ENCODE measurements around the gene ERICH4. TPM values are rescaled to one million over a fixed set of nuclear protein-coding genes. Genes with fewer than 3 reads are reported as not detected.
A peak's percentile ranks its signal among the peaks of the same experiment; 100 is the strongest.

ERICH4 gene, protein sequence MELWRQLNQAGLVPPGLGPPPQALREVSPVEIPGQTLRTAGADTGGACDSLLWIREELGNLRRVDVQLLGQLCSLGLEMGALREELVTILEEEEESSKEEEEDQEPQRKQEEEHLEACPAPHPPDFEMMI
- not detected in 2 replicates for total RNA-seq (2022)
- Bru-seq, nascent RNA = percentile 26 among the genes with signal in this experiment
- percentile 47 among the genes with signal in this experiment for BruChase-seq, experiment 1, labeled RNA remaining after a 6-hour chase
- percentile 25 among the genes with signal in this experiment for BruChase-seq, experiment 2, labeled RNA remaining after a 2-hour chase
- long read RNA-seq = 0 reads

DNA sequence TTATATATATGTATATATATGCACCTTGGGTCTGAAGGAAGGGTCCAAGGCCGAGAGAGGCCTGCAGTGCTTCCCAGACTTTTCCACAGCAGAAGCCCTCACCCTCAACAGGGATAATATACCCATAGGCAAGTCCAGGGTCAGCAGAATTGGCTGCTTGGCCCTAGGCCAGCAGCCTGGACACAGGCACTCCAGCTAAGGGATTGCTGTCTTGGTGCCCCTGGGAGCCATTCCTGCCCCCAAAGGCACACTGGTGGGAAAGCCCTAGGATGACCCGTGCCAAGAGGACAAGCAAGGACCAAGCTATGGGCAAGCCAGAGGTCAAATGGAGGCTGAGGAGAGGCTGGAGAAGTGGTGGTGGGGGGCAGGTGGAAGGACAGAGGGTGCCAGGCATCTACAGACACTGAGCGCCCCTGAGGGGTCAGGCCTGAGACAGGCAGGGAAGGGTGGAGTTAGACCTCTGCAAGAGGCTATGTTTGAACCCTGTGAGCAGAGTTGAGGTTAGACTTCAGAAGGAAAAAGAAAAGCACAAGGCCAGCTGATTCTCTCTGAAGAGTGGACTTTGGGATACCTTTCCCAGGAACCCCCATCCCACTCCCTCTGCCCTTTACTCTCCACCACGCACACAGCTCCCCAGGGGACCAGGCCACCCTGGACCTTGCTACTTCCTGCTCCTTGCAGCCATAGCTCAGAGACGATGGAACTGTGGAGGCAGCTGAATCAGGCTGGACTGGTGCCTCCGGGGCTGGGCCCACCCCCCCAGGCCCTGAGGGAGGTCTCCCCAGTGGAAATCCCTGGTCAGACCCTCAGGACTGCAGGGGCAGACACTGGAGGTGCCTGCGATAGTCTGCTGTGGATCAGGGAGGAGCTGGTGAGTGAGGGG is at the start of gene ERICH4:
ERICH4 (plus strand) TSS at position 684 of the 883 bp plus-strand sequence; CDS start at position 698, 14 bp downstream.
- H3K27me3 Mint-ChIP-seq (ENCODE audit: insufficient read depth, unreplicated experiment) = peaks cover 21% of the 10 kb centered on the region
- ChIA-PET POLR2A (no interaction called here), CTCF (interaction anchor here (0.6 to 1.2 kb wide), 3 partner anchors 9 to 609 kb away, joined by 3 to 4 read pairs (median 4); no protein-coding TSS in a partner anchor)
- intact Hi-C loops (cut with micrococcal nuclease) = no loop called here
- TF ChIP-seq, protein P1, sequence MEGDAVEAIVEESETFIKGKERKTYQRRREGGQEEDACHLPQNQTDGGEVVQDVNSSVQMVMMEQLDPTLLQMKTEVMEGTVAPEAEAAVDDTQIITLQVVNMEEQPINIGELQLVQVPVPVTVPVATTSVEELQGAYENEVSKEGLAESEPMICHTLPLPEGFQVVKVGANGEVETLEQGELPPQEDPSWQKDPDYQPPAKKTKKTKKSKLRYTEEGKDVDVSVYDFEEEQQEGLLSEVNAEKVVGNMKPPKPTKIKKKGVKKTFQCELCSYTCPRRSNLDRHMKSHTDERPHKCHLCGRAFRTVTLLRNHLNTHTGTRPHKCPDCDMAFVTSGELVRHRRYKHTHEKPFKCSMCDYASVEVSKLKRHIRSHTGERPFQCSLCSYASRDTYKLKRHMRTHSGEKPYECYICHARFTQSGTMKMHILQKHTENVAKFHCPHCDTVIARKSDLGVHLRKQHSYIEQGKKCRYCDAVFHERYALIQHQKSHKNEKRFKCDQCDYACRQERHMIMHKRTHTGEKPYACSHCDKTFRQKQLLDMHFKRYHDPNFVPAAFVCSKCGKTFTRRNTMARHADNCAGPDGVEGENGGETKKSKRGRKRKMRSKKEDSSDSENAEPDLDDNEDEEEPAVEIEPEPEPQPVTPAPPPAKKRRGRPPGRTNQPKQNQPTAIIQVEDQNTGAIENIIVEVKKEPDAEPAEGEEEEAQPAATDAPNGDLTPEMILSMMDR (IDR thresholded peaks at IDR 0.05; ENCODE audit: unreplicated experiment) = no peak
- H3K4me1 Mint-ChIP-seq (ENCODE audit: insufficient read depth, unreplicated experiment) = peaks cover 13% of the 10 kb centered on the region
- peaks cover 3% of the 10 kb centered on the region for H3K36me3 Mint-ChIP-seq (ENCODE audit: insufficient read depth, unreplicated experiment)
- BruUV-seq (replicated peaks) = no TSS peak
- no peak within 1 kb of the TSS for H3K27ac Mint-ChIP-seq (ENCODE audit: low read depth, unreplicated experiment)
- H3K4me3 Mint-ChIP-seq (ENCODE audit: unreplicated experiment) = no peak within 1 kb of the TSS
- DNase-seq (ENCODE audit: unreplicated experiment) = no peak
- H3K9me3 Mint-ChIP-seq (ENCODE audit: unreplicated experiment) = no peaks in the 10 kb centered on the region

GRCh38 chr19:41395355-41395754 is 47.6 kb upstream of the ERICH4 start:
- ChIA-PET CTCF (interaction anchor here (0.6 to 1.0 kb wide), 2 partner anchors 87 to 175 kb away, joined by 3 read pairs; no protein-coding TSS in a partner anchor), POLR2A (interaction anchor here (0.7 to 2.1 kb wide), 3 partner anchors 11 to 676 kb away, joined by 3 to 7 read pairs (median 6); no protein-coding TSS in a partner anchor)
- no peak for DNase-seq (ENCODE audit: unreplicated experiment)
- TF ChIP-seq, protein P1 (IDR thresholded peaks at IDR 0.05; ENCODE audit: unreplicated experiment) = no peak
- Mint-ChIP-seq H3K4me1 (ENCODE audit: insufficient read depth, unreplicated experiment) (peaks cover 30% of the 10 kb centered on the region), H3K36me3 (ENCODE audit: insufficient read depth, unreplicated experiment) (peaks cover 50% of the 10 kb centered on the region), H3K27me3 (ENCODE audit: insufficient read depth, unreplicated experiment) (no peaks in the 10 kb centered on the region), H3K4me3 (ENCODE audit: unreplicated experiment) (peak overlapping the region; percentile 99), H3K9me3 (ENCODE audit: unreplicated experiment) (no peaks in the 10 kb centered on the region), H3K27ac (ENCODE audit: low read depth, unreplicated experiment) (peak overlapping the region; percentile 76)
- intact Hi-C loops (cut with micrococcal nuclease) = loop anchor here (5.0 kb wide), 1 partner anchor 43 kb away; the partner anchor contains the start of gene TGFB1
- no TSS peak for BruUV-seq (replicated peaks)

GRCh38 chr19:41397086-41398049 is 45.6 kb upstream of the ERICH4 start, which contains the start of the genes BCKDHA and EXOSC5:
Gene BCKDHA (plus strand): TSS chr19:41397818. CDS start chr19:41397828, 10 bp downstream.
Gene EXOSC5 (minus strand): TSS chr19:41397359. CDS start chr19:41397328, 31 bp downstream.
- intact Hi-C loops (cut with micrococcal nuclease) = loop anchor here (1.0 to 5.0 kb wide), 3 partner anchors 33 to 45 kb away; partner anchors contain the start of genes B9D2, DMAC2 and TGFB1
- TSS peak; percentile 67 for BruUV-seq (replicated peaks)
- peaks cover 29% of the 10 kb centered on the region for H3K4me1 Mint-ChIP-seq (ENCODE audit: insufficient read depth, unreplicated experiment)

More at GRCh38 chr19:41397086-41398049, 45.6 kb upstream of the ERICH4 start, which contains the start of the genes BCKDHA and EXOSC5:
- ChIA-PET POLR2A (interaction anchor here (0.8 to 2.6 kb wide), 12 partner anchors 12 to 87 kb away, joined by 3 to 19 read pairs (median 6); partner anchors contain the start of genes B9D2 and DMAC2), CTCF (no interaction called here)
- H3K27me3 Mint-ChIP-seq (ENCODE audit: insufficient read depth, unreplicated experiment) = no peaks in the 10 kb centered on the region
- H3K27ac Mint-ChIP-seq (ENCODE audit: low read depth, unreplicated experiment) = peak within 1 kb of the TSS; percentile 99
- no peaks in the 10 kb centered on the region for H3K9me3 Mint-ChIP-seq (ENCODE audit: unreplicated experiment)
- peaks cover 30% of the 10 kb centered on the region for H3K36me3 Mint-ChIP-seq (ENCODE audit: insufficient read depth, unreplicated experiment)
- peak; percentile 100 for DNase-seq (ENCODE audit: unreplicated experiment)
- TF ChIP-seq, protein P1 (IDR thresholded peaks at IDR 0.05; ENCODE audit: unreplicated experiment) = no peak
- H3K4me3 Mint-ChIP-seq (ENCODE audit: unreplicated experiment) = peak within 1 kb of the TSS; percentile 99
